HG02938 (cell line): ENCODE measurements around the gene CLPTM1.
"Not testable (repeated sequence)": the region's sequence is repeated elsewhere in the genome, so short reads cannot be mapped to it uniquely, and the experiment has no call there.

Source experiments
- ATAC-seq: cut with Tn5 transposase; IDR thresholded peaks from one replicate; pipeline ENCODE4 v1.9.1; 2021; ENCODE audit warnings: mild to moderate bottlenecking, moderate library complexity; ENCODE audit not compliant: unreplicated experiment

CLPTM1 gene, protein sequence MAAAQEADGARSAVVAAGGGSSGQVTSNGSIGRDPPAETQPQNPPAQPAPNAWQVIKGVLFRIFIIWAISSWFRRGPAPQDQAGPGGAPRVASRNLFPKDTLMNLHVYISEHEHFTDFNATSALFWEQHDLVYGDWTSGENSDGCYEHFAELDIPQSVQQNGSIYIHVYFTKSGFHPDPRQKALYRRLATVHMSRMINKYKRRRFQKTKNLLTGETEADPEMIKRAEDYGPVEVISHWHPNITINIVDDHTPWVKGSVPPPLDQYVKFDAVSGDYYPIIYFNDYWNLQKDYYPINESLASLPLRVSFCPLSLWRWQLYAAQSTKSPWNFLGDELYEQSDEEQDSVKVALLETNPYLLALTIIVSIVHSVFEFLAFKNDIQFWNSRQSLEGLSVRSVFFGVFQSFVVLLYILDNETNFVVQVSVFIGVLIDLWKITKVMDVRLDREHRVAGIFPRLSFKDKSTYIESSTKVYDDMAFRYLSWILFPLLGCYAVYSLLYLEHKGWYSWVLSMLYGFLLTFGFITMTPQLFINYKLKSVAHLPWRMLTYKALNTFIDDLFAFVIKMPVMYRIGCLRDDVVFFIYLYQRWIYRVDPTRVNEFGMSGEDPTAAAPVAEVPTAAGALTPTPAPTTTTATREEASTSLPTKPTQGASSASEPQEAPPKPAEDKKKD

DNA sequence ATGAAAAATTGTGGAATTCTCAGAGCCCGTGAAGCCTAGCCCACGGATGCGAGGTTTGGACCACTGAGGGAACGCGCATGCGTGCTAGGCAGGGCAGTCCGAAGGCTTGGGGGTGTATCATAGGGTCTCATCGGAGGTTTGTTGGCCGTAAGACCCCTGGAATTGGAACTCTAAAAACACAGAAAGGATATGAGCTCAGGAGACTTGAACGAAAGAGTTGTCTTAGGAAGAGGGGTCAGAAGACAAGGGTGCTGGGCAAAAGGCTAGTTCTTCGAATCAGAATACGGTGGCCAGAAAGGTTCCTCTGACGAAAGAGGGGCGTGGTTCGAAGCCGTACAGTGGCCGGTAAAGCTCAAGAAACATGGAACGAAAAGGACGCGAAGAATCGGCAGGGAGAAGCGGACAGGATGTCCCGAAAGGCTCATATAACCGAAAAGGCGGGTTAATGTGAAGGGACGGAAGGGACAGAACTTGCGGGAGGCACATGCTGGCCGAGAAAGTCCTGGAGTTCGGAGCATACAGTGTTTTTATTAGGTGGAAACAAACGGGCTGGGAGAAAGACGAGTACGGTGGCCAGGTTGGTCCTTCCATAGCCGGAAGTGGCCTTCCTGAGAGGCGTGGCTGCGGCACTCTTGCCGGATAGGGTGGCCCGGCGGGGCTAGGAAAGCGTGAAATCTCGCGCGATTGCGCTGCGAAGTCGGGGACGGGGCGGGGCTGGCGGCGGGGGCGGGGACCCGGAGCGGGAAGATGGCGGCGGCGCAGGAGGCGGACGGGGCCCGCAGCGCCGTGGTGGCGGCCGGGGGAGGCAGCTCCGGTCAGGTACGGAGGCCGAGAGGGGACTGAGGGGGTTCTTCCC lies at the start of gene CLPTM1:
Gene CLPTM1, plus strand, starts transcription at position 732 of the 856 bp plus-strand sequence. Its CDS starts 16 bp downstream, at position 748.
- peak; percentile 67 for ATAC-seq

DNA sequence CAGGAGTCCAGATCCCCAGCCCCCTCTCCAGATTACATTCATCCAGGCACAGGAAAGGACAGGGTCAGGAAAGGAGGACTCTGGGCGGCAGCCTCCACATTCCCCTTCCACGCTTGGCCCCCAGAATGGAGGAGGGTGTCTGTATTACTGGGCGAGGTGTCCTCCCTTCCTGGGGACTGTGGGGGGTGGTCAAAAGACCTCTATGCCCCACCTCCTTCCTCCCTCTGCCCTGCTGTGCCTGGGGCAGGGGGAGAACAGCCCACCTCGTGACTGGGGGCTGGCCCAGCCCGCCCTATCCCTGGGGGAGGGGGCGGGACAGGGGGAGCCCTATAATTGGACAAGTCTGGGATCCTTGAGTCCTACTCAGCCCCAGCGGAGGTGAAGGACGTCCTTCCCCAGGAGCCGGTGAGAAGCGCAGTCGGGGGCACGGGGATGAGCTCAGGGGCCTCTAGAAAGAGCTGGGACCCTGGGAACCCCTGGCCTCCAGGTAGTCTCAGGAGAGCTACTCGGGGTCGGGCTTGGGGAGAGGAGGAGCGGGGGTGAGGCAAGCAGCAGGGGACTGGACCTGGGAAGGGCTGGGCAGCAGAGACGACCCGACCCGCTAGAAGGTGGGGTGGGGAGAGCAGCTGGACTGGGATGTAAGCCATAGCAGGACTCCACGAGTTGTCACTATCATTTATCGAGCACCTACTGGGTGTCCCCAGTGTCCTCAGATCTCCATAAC lies 49.6 kb upstream of the CLPTM1 start, which contains the start of gene APOE:
Gene APOE, plus strand, starts transcription at position 360 of the 724 bp plus-strand sequence. CDS start 829 bp downstream, outside the sequence.
- ATAC-seq = no peak

DNA sequence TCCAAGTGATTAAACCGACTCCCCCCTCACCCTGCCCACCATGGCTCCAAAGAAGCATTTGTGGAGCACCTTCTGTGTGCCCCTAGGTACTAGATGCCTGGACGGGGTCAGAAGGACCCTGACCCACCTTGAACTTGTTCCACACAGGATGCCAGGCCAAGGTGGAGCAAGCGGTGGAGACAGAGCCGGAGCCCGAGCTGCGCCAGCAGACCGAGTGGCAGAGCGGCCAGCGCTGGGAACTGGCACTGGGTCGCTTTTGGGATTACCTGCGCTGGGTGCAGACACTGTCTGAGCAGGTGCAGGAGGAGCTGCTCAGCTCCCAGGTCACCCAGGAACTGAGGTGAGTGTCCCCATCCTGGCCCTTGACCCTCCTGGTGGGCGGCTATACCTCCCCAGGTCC lies 47.6 kb upstream of the CLPTM1 start:
- no peak for ATAC-seq

DNA sequence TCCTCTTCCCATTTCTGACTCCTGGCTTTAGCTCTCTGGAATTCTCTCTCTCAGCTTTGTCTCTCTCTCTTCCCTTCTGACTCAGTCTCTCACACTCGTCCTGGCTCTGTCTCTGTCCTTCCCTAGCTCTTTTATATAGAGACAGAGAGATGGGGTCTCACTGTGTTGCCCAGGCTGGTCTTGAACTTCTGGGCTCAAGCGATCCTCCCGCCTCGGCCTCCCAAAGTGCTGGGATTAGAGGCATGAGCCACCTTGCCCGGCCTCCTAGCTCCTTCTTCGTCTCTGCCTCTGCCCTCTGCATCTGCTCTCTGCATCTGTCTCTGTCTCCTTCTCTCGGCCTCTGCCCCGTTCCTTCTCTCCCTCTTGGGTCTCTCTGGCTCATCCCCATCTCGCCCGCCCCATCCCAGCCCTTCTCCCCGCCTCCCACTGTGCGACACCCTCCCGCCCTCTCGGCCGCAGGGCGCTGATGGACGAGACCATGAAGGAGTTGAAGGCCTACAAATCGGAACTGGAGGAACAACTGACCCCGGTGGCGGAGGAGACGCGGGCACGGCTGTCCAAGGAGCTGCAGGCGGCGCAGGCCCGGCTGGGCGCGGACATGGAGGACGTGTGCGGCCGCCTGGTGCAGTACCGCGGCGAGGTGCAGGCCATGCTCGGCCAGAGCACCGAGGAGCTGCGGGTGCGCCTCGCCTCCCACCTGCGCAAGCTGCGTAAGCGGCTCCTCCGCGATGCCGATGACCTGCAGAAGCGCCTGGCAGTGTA lies 46.9 kb upstream of the CLPTM1 start:
- no peak for ATAC-seq

DNA sequence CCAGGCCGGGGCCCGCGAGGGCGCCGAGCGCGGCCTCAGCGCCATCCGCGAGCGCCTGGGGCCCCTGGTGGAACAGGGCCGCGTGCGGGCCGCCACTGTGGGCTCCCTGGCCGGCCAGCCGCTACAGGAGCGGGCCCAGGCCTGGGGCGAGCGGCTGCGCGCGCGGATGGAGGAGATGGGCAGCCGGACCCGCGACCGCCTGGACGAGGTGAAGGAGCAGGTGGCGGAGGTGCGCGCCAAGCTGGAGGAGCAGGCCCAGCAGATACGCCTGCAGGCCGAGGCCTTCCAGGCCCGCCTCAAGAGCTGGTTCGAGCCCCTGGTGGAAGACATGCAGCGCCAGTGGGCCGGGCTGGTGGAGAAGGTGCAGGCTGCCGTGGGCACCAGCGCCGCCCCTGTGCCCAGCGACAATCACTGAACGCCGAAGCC lies 46.3 kb upstream of the CLPTM1 start:
- no peak for ATAC-seq

DNA sequence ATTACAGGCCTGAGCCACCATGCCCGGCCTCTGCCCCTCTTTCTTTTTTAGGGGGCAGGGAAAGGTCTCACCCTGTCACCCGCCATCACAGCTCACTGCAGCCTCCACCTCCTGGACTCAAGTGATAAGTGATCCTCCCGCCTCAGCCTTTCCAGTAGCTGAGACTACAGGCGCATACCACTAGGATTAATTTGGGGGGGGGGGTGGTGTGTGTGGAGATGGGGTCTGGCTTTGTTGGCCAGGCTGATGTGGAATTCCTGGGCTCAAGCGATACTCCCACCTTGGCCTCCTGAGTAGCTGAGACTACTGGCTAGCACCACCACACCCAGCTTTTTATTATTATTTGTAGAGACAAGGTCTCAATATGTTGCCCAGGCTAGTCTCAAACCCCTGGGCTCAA lies 45.4 kb upstream of the CLPTM1 start:
- no peak for ATAC-seq

DNA sequence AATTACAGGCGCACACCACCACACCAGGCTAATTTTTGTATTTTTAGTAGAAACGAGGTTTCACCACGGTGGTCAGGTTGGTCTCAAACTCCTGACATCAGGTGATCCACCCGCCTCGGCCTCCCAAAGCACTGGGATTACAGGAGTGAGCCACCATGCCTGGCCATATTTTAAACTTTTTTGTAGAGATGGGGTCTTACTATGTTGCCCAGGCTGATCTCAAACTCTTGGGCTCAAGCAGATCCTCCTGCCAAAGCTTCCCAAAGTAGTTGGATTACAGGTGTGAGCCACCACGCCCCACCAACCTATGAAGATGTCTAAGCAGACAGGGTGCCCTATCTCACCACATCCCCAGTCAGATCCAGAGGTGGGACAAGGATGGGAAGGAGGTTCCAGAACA lies 43.3 kb upstream of the CLPTM1 start:
- not testable (repeated sequence) for ATAC-seq

DNA sequence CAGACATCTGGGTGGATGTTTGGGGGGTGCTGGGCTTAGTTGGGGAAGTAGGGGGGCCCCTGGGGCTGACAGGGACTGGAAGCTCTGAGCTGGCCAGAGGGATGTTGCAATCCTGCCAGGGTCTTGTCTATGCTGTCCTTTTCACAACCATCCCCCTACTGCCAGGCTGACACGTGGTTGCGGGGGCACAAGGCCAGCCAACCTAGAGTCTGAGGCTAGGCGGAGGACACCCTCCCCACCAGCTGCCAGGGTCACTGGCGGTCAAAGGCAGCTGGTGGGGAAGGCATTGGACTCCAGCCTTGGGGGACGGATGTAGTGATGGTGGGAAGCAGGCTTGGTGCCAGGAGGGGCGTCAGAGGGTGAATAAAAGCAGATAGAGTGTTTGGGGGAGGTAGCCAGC lies 42.3 kb upstream of the CLPTM1 start:
- no peak for ATAC-seq

DNA sequence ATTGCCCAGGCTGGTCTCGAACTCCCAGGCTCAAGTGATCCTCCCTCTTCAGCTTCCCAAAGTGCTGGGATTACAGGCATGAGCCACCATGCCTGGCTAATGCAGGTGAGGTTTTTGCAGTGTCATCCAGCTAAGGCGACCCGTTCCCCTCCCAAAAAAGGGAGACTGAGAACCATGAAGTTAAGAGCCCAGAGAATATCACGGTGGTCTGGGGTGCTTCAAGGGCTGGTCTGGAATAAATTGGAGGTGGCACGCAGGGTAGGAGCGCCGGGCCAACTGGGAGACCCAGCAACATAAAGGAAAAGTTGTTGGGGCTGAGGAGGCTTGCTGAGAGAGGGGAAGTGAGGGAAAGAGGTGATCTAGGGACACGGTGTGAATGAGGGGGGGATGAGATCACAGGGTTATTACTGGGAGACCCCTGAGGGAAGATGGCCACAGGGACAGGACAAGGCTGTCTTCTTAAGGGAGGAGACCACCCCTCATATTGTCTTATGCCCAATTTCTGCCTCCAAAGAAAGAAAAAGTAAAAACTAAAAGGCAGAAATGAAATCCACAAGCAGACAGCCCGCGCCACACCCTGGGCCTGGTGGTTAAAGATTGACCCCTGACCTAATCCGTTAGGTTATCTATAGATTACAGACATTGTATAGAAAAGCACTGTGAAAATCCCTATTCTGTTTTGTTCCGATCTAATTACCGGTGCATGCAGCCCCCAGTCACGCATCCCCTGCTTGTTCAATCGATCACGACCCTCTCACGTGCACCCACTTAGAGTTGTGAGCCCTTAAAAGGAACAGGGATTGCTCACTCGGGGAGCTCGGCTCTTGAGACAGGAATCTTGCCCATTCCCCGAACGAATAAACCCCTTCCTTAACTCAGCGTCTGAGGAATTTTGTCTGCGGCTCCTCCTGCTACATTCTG lies 41.4 kb upstream of the CLPTM1 start:
- not testable (repeated sequence) for ATAC-seq

DNA sequence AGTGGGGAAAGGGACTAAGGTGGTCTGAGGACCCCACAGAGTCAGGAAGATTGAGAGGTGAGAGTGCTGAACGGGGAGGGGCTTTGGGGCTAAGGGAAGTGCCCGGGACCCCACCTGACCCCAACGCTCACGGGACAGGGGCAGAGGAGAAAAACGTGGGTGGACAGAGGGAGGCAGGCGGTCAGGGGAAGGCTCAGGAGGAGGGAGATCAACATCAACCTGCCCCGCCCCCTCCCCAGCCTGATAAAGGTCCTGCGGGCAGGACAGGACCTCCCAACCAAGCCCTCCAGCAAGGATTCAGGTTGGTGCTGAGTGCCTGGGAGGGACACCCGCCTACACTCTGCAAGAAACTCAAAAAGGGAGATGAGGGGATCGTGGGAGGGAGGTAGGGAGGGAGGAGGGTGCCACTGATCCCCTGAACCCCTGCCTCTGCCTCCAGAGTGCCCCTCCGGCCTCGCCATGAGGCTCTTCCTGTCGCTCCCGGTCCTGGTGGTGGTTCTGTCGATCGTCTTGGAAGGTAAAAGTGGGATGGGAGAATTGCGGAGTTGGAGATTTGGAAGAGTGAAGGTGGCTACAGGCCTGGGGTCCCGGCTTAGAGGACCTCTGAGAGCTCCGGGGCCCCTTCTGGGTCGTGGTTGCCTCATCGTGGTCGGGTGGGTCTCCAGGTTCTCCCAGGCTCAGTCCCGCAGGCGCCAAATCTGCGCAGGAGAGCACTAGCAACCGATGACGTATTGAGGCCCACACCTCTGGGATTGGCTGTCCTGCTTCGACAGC lies 40.6 kb upstream of the CLPTM1 start, which contains the start of gene APOC1:
Gene APOC1, plus strand, starts transcription at position 176 of the 774 bp plus-strand sequence. Its CDS starts 284 bp downstream, at position 460.
- ATAC-seq = peak; percentile 65

DNA sequence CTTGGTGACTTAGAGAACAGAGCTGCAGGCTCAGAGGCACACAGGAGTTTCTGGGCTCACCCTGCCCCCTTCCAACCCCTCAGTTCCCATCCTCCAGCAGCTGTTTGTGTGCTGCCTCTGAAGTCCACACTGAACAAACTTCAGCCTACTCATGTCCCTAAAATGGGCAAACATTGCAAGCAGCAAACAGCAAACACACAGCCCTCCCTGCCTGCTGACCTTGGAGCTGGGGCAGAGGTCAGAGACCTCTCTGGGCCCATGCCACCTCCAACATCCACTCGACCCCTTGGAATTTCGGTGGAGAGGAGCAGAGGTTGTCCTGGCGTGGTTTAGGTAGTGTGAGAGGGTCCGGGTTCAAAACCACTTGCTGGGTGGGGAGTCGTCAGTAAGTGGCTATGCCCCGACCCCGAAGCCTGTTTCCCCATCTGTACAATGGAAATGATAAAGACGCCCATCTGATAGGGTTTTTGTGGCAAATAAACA lies 30.9 kb upstream of the CLPTM1 start:
- ATAC-seq = no peak

DNA sequence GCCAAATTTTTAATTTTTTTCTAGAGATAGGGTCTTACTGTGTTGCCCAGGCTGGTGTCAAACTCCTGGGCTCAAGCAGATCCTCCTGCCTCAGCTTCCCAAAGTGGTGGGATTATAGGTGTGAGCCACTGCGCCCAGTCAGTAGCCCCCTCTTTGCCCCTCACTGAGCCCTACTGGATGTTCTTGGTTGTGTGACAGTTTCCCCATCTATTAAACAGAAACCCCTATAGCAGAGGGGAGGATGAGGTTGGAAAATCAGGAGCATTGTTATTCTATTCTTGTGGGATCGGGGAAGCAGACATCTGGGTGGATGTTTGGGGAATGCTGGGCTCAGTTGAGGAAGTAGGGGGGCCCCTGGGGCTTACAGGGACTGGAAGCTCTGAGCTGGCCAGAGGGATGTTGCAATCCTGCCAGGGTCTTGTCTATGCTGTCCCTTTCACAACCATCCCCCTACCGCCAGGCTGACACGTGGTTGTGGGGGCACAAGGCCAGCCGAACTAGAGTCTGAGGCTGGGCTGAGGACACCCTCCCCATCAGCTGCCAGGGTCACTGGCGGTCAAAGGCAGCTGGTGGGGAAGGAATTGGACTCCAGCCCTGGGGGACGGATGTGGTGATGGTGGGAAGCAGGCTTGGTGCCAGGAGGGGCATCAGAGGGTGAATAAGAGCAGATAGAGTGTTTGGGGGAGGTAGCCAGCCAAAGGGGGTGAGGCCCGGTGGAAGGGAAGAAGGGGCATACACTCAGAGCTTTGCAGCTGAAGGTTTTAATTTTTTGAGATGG lies 29.9 kb upstream of the CLPTM1 start:
- no peak for ATAC-seq

DNA sequence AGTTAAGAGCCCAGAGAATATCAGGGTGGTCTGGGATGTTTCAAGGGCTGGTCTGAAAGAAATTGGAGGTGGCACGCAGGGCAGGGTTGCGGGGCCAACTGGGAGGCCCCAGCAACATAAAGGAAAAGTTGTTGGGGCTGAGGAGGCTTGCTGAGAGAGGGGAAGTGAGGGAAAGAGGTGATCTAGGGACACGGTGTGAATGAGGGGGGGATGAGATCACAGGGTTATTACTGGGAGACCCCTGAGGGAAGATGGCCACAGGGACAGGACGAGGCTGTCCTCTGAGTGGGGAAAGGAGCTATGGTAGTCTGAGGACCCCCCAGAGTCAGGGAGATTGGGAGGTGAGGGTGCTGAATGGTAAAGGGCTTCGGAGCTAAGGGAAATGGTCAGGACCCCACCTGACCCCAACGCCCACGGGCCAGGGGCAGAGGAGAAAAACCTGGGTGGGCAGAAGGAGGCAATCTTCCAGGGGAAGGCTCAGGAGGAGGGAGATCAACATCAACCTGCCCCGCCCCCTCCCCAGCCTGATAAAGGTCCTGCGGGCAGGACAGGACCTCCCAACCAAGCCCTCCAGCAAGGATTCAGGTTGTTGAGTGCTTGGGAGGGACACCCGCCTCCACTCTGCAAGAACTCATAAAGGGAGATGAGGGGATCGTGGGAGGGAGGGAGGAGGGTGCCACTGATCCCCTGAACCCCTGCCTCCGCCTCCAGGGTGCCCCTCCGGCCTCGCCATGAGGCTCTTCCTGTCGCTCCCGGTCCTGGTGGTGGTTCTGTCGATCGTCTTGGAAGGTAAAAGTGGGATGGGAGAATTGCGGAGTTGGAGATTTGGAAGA lies 28.7 kb upstream of the CLPTM1 start:
- ATAC-seq = not testable (repeated sequence)

DNA sequence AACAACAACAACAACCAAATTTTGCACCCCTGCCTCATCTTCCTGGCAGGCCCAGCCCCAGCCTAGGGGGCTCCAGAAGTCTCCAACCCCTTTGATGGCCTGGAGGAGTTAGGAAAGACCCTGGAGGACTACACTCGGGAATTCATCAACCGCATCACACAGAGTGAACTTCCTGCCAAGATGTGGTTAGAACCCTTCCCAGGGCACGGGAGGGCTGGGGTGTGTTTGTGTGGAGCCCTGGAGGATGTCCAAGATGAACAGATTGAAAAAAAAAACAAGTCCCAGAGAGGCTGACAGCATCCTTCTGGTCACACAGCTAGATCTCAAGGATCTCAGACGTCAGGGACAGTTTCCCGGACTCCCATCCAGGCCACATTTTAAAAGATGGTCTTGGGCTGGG lies 27.4 kb upstream of the CLPTM1 start:
- no peak for ATAC-seq

DNA sequence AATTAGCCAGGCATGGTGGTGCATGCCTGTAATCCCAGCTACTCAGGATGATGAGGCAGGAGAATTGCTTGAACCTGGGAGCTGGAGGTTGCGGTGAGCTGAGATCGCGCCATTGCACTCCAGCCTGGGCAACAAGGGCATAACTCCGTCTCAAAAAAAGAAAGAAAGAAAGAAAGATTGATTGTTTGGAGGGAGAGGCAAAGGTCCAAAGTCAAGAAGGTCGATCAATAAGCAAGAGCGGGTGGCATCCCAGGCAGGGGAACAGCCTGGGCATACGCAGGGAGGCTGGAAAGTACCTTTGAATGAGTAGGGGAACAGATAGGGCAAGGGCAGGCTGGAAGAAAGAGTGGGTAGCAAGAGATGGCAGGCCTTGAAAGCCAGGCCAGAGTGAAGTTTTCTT lies 25.1 kb upstream of the CLPTM1 start:
- ATAC-seq = no peak

DNA sequence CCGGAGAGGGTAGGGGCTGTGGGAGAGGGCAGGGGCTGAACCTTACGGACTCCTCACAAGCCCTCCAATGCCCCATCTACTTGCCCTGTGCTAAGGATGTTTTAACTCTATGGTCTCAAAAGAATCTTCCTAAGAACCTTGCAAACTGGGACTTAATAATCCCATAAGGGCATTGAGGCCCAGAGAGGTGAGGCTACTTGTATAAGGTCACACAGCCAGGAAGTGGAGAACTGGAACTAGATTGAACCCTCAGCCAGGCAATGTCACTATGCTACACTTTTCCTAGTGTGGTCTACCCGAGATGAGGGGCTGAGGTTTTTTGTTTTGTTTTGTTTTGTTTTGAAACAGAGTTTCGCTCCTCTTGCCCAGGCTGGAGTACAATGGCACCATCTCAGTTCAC lies 23.6 kb upstream of the CLPTM1 start:
- ATAC-seq = no peak
